ENCODE measurements around the gene SYT1.

SYT1 gene

DNA sequence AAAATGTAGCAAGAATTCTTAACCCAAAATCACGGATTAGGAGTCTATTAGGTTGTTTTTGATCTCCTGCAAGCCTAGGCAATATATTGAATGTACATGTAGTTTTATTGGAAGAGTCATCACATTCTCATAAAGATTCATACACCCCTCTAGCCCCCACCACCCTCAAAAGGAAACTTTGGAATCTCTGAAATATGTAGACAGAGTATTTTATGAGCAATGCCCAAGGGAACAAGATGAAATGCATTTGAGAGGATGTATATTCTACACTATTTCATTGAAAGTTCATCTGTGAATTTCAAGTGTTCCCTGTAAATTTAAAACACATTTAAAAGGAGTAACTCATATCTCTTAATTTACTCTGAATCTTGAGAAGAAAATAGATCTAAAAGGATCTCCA lies 103.7 kb downstream of the SYT1 start:
- no peak overlapping the region for H3K9ac ChIP-seq (ENCODE audit: low read depth, low read length)
- no peaks in the 10 kb centered on the region for H3K27me3 ChIP-seq (ENCODE audit: control insufficient read depth, insufficient read depth, low read length)
- no peaks in the 10 kb centered on the region for H3K36me3 ChIP-seq (ENCODE audit: control insufficient read depth, insufficient read depth, low read length)
- no peaks in the 10 kb centered on the region for H3K4me1 ChIP-seq (ENCODE audit: control insufficient read depth, insufficient read depth, low read length)
- H3K4me3 ChIP-seq (ENCODE audit: low read depth, low read length): no peak overlapping the region
- no peak overlapping the region for H3K27ac ChIP-seq (ENCODE audit: low read depth, low read length)
- no peaks in the 10 kb centered on the region for H3K9me3 ChIP-seq (ENCODE audit: control insufficient read depth, insufficient read depth, low read length)

DNA sequence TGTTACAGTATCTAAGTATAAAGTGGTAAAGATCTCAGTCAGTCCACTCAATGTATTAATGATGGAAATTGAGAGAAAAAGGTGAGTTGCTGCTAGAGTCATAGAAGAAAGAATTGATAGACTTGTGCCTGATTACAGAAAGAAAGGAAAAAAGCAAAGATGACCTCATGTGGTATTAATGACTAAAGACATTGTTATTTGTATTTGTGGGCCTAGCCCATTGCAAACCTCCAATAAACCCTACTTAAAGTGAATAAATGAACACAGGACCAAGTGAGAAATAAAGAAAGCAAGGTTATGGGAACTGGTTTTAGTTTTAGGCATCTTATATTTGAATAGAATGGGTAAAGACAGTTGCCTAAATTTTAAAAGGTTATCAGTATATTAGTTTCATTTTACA lies 105.5 kb downstream of the SYT1 start:
- no peaks in the 10 kb centered on the region for H3K27me3 ChIP-seq (ENCODE audit: control insufficient read depth, insufficient read depth, low read length)
- H3K9me3 ChIP-seq (ENCODE audit: control insufficient read depth, insufficient read depth, low read length): no peaks in the 10 kb centered on the region
- H3K4me3 ChIP-seq (ENCODE audit: low read depth, low read length): no peak overlapping the region
- no peak overlapping the region for H3K27ac ChIP-seq (ENCODE audit: low read depth, low read length)
- H3K9ac ChIP-seq (ENCODE audit: low read depth, low read length): no peak overlapping the region
- H3K4me1 ChIP-seq (ENCODE audit: control insufficient read depth, insufficient read depth, low read length): no peaks in the 10 kb centered on the region
- H3K36me3 ChIP-seq (ENCODE audit: control insufficient read depth, insufficient read depth, low read length): no peaks in the 10 kb centered on the region

DNA sequence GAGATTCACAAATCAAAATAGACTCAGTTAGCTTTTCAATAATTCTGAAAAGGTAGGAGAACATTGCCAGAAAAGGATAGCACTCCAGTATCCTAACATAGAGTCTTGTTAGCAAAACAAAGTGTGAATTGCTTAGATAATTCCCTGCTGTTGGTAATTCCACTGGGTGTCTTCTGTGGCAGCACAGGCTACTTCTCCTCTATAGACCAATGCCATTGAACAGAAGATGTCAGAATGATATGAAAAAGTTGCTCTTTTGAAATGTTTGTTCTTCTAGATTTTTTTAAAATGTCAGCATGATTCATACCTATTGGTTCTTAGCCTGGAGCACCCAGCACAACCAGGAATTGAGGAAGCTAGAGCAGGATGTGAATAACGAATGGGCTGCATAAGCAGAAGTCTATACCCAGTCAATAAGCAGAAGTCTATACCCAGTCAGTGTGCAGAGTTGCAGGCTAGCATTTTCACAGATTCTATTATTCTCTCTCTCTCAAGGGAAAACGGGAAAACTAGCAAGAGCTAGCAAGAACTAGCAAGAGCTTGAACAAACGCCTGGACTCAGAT lies 112.8 kb downstream of the SYT1 start:
- peaks cover 25% of the 10 kb centered on the region for H3K36me3 ChIP-seq (ENCODE audit: control insufficient read depth, insufficient read depth, low read length)

DNA sequence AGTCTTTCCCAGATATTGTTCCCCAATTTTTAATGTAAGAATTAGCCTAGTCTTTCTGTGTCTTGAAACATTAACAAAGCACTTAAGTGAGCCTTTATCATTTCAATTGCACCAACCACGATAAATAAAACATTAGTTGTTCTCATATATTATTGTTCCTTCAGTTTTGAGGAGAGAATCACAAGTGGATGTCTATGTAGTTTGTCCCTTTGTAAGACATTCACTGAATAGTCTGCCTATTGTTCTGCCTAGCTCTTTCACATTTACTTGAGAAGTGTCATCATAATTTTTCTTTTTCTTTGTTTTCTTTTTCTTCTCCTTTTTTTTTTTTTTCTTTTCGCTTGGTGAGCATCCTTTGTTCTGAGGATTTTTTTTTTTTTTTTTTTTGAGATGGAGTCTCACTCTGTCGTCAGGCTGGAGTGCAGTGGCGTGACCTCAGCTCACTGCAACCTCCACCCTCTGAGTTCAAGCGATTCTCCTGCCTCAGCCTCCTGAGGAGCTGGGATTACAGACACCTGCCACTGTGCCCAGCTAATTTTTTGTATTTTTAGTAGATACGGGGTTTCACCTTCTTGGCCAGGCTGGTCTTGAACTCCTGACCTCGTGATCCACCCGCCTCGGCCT lies 129.7 kb downstream of the SYT1 start:
- H3K4me1 ChIP-seq (ENCODE audit: control insufficient read depth, insufficient read depth, low read length): peaks cover 20% of the 10 kb centered on the region; the same call in 1 of the 2 replicates
- no peak overlapping the region for H3K27ac ChIP-seq (ENCODE audit: low read depth, low read length)
- no peak overlapping the region for H3K9ac ChIP-seq (ENCODE audit: low read depth, low read length)

More for the DNA sequence above, 112.8 kb downstream of the SYT1 start:
- H3K27ac ChIP-seq (ENCODE audit: low read depth, low read length): no peak overlapping the region
- H3K9me3 ChIP-seq (ENCODE audit: control insufficient read depth, insufficient read depth, low read length): no peaks in the 10 kb centered on the region
- H3K27me3 ChIP-seq (ENCODE audit: control insufficient read depth, insufficient read depth, low read length): no peaks in the 10 kb centered on the region
- H3K9ac ChIP-seq (ENCODE audit: low read depth, low read length): no peak overlapping the region
- H3K4me1 ChIP-seq (ENCODE audit: control insufficient read depth, insufficient read depth, low read length): no peaks in the 10 kb centered on the region
- no peak overlapping the region for H3K4me3 ChIP-seq (ENCODE audit: low read depth, low read length)

DNA sequence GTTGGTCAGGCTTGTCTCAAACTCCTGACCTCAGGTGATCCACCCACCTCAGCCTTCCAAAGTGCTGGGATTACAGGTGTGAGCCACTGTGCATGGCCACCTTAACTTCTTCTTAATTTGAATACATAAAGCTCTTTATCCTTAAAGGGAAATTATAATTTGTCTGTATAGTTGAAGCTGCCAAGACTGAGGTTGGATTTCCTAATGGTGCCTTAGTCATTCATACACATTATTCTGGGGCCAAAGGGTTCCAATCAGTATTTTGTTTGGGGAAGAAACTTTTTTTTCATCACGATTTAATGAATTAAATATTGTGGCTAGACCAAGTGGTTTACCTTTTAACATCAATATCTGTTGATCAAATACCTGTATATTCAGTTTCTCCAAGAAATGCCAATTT lies 135.9 kb downstream of the SYT1 start:
- H3K27me3 ChIP-seq (ENCODE audit: control insufficient read depth, insufficient read depth, low read length): no peaks in the 10 kb centered on the region
- H3K9me3 ChIP-seq (ENCODE audit: control insufficient read depth, insufficient read depth, low read length): no peaks in the 10 kb centered on the region
- H3K36me3 ChIP-seq (ENCODE audit: control insufficient read depth, insufficient read depth, low read length): no peaks in the 10 kb centered on the region

More for the DNA sequence above, 129.7 kb downstream of the SYT1 start:
- no peaks in the 10 kb centered on the region for H3K9me3 ChIP-seq (ENCODE audit: control insufficient read depth, insufficient read depth, low read length)
- H3K4me3 ChIP-seq (ENCODE audit: low read depth, low read length): no peak overlapping the region
- H3K27me3 ChIP-seq (ENCODE audit: control insufficient read depth, insufficient read depth, low read length): no peaks in the 10 kb centered on the region
- H3K36me3 ChIP-seq (ENCODE audit: control insufficient read depth, insufficient read depth, low read length): no peaks in the 10 kb centered on the region

DNA sequence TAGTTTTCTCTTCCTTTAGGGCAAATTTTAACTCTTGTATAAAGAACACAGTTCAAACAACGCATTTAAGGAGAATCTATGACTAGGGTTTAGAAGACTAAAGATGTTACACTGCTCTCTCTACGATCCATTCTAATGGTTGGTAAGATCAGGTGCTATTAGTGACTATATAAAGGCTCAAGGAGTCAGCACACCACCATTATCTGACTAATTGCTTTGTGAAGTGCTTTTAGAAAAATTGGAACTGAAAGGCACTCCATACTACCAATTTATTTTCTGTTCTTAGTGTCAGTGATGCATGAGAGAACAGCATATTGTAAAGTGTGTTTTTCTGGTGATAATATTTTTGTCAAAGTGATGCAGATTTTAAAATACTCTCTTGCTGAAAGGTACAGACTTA lies 136.8 kb downstream of the SYT1 start:
- H3K9me3 ChIP-seq (ENCODE audit: control insufficient read depth, insufficient read depth, low read length): no peaks in the 10 kb centered on the region
- no peak overlapping the region for H3K27ac ChIP-seq (ENCODE audit: low read depth, low read length)
- H3K9ac ChIP-seq (ENCODE audit: low read depth, low read length): no peak overlapping the region; the same call in 1 of the 2 replicates
- H3K4me1 ChIP-seq (ENCODE audit: control insufficient read depth, insufficient read depth, low read length): peaks cover 34% of the 10 kb centered on the region
- no peaks in the 10 kb centered on the region for H3K27me3 ChIP-seq (ENCODE audit: control insufficient read depth, insufficient read depth, low read length)
- no peak overlapping the region for H3K4me3 ChIP-seq (ENCODE audit: low read depth, low read length)
- no peaks in the 10 kb centered on the region for H3K36me3 ChIP-seq (ENCODE audit: control insufficient read depth, insufficient read depth, low read length)

More for the DNA sequence above, 135.9 kb downstream of the SYT1 start:
- Histone ChIP-seq H3K27ac (ENCODE audit: low read depth, low read length) (no peak overlapping the region), H3K4me1 (ENCODE audit: control insufficient read depth, insufficient read depth, low read length) (peaks cover 37% of the 10 kb centered on the region), H3K9ac (ENCODE audit: low read depth, low read length) (no peak overlapping the region), H3K4me3 (ENCODE audit: low read depth, low read length) (no peak overlapping the region)

DNA sequence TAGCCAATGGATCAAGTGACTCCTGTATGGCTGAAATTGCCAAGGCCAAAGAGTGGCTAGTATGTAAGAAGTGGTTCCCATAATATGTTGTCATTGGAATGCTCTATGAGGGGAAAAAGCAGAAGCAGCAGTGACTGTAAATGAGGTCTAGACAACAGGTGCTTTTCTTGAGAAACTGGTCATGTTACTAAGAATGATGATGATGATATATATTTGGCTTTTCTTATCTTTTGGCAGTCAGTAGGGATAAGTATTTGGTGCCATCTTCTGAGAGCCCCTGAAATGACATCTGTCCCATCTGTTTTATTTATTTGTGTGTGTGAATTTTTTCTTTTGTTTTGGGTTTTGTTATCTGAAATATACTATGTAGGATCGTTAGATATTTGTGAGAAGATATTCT lies 141.7 kb downstream of the SYT1 start:
- no peaks in the 10 kb centered on the region for H3K27me3 ChIP-seq (ENCODE audit: control insufficient read depth, insufficient read depth, low read length)
- H3K9ac ChIP-seq (ENCODE audit: low read depth, low read length): no peak overlapping the region
- H3K36me3 ChIP-seq (ENCODE audit: control insufficient read depth, insufficient read depth, low read length): no peaks in the 10 kb centered on the region
- H3K4me3 ChIP-seq (ENCODE audit: low read depth, low read length): no peak overlapping the region
- H3K4me1 ChIP-seq (ENCODE audit: control insufficient read depth, insufficient read depth, low read length): peaks cover 21% of the 10 kb centered on the region
- no peak overlapping the region for H3K27ac ChIP-seq (ENCODE audit: low read depth, low read length)
- H3K9me3 ChIP-seq (ENCODE audit: control insufficient read depth, insufficient read depth, low read length): no peaks in the 10 kb centered on the region

DNA sequence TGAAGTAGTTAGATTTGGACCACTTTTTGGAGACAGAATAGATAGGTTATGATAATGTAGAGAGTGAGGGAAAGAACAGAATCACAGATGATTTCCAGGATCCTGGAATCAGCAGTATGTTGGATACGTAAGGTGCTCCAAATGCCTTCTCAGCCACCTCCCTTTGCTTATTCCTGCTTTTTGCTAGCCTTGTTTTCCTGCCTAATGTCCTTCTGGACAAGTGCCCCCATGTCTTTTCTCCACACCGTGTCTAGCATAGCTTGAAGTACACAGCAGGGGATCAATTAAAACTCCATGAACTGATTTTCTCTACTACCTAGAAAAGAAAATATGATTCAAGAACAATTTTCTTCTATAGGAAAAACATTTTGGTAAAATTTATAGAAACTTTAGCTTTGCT lies 144.0 kb downstream of the SYT1 start:
- H3K9ac ChIP-seq (ENCODE audit: low read depth, low read length): no peak overlapping the region
- no peaks in the 10 kb centered on the region for H3K9me3 ChIP-seq (ENCODE audit: control insufficient read depth, insufficient read depth, low read length)
- no peaks in the 10 kb centered on the region for H3K27me3 ChIP-seq (ENCODE audit: control insufficient read depth, insufficient read depth, low read length)
- H3K4me1 ChIP-seq (ENCODE audit: control insufficient read depth, insufficient read depth, low read length): no peaks in the 10 kb centered on the region
- H3K27ac ChIP-seq (ENCODE audit: low read depth, low read length): no peak overlapping the region
- H3K4me3 ChIP-seq (ENCODE audit: low read depth, low read length): no peak overlapping the region
- H3K36me3 ChIP-seq (ENCODE audit: control insufficient read depth, insufficient read depth, low read length): no peaks in the 10 kb centered on the region

DNA sequence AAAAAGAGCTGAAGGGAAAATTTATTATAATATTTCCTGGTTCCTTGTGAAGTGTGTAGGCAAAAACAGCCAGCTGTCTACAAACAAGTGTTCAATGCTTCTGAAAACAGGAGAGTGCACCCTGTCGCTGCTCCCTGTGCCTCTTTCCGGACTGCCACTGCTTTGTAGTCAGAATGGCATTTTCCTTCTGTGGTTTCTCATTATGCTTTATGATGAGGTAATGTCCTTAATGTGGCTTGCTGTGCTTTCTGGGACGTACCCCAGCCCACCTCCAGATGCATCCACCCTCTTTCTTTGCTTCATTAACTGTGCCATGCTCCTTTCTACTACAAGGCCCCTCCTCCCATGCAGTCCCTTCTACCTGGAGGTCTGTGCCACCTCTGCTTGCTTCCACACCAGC lies 148.1 kb downstream of the SYT1 start:
- no peak overlapping the region for H3K27ac ChIP-seq (ENCODE audit: low read depth, low read length)
- no peak overlapping the region for H3K9ac ChIP-seq (ENCODE audit: low read depth, low read length)
- H3K36me3 ChIP-seq (ENCODE audit: control insufficient read depth, insufficient read depth, low read length): no peaks in the 10 kb centered on the region
- H3K27me3 ChIP-seq (ENCODE audit: control insufficient read depth, insufficient read depth, low read length): no peaks in the 10 kb centered on the region
- H3K4me1 ChIP-seq (ENCODE audit: control insufficient read depth, insufficient read depth, low read length): no peaks in the 10 kb centered on the region
- H3K4me3 ChIP-seq (ENCODE audit: low read depth, low read length): no peak overlapping the region
- no peaks in the 10 kb centered on the region for H3K9me3 ChIP-seq (ENCODE audit: control insufficient read depth, insufficient read depth, low read length)

DNA sequence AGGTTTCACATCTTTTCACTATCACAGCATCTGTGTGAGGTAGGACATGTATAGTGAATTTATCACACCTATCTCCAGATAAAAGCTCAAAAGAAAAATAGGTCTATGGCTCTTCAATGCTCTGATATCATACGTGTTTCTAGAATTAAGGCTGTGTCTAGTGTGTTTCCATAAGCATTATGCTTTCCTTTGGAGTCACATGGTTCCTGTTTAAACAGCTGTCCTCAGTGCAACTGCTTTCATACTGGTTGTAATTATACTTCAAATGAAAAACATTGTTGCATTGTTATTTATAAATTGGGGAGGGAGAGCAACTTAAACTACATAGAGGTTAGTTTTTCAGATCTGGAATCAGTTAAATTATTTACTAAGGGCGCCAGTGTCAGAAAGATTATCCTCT lies 151.6 kb downstream of the SYT1 start:
- Histone ChIP-seq H3K9ac (ENCODE audit: low read depth, low read length) (no peak overlapping the region), H3K9me3 (ENCODE audit: control insufficient read depth, insufficient read depth, low read length) (no peaks in the 10 kb centered on the region), H3K36me3 (ENCODE audit: control insufficient read depth, insufficient read depth, low read length) (no peaks in the 10 kb centered on the region), H3K27me3 (ENCODE audit: control insufficient read depth, insufficient read depth, low read length) (no peaks in the 10 kb centered on the region), H3K4me1 (ENCODE audit: control insufficient read depth, insufficient read depth, low read length) (no peaks in the 10 kb centered on the region), H3K4me3 (ENCODE audit: low read depth, low read length) (no peak overlapping the region), H3K27ac (ENCODE audit: low read depth, low read length) (no peak overlapping the region)

DNA sequence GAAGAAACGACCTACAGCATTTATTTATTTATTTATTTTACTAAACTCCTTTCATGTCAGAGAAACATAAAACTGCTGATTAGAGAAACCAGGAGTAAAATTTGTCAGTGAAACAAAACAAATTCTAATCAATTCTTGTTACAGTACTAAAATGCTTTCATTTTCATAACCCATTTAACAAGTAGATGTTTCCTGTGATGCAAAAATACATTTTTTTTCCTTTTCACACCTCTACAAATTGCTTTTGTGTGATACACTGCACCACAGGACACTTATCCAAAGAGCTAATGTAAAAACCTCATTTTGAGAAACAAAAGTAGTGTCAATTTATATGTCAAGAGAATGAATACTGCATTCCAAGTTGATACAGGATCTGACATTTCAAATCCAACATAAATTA lies 155.1 kb downstream of the SYT1 start:
- Histone ChIP-seq H3K27ac (ENCODE audit: low read depth, low read length) (no peak overlapping the region), H3K36me3 (ENCODE audit: control insufficient read depth, insufficient read depth, low read length) (no peaks in the 10 kb centered on the region), H3K9ac (ENCODE audit: low read depth, low read length) (no peak overlapping the region)

More for the DNA sequence above, 155.1 kb downstream of the SYT1 start:
- Histone ChIP-seq H3K4me3 (ENCODE audit: low read depth, low read length) (no peak overlapping the region), H3K4me1 (ENCODE audit: control insufficient read depth, insufficient read depth, low read length) (no peaks in the 10 kb centered on the region), H3K9me3 (ENCODE audit: control insufficient read depth, insufficient read depth, low read length) (no peaks in the 10 kb centered on the region), H3K27me3 (ENCODE audit: control insufficient read depth, insufficient read depth, low read length) (no peaks in the 10 kb centered on the region)

Measured in HUES48 (cell line).